SK-N-SH (cell line): ENCODE data around the gene LPAR1.

Source experiments
- CTCF ChIP-seq: fragments of 200-600 bp; sonication (generic); IDR thresholded peaks from 2 replicates; pipeline ENCODE4 v1.6.1; 2017; ENCODE audit warnings: antibody characterized with exemption, mild to moderate bottlenecking, moderate library complexity
- FOSL2 ChIP-seq: IDR thresholded peaks from 2 replicates; pipeline ENCODE4 v1.4.0; 2012; ENCODE audit warnings: low read depth, mild to moderate bottlenecking, moderate library complexity, borderline replicate concordance
- FOXM1 ChIP-seq: IDR thresholded peaks from 2 replicates; pipeline ENCODE4 v1.4.0; 2012; ENCODE audit warnings: low read depth, mild to moderate bottlenecking
- MXI1 ChIP-seq: IDR thresholded peaks from 2 replicates; pipeline ENCODE4 v1.6.1; 2012; ENCODE audit warnings: mild to moderate bottlenecking, low read depth, low read length, improper control_type of control experiment
- SMC3 ChIP-seq: IDR thresholded peaks from 2 replicates; pipeline ENCODE4 v1.6.1; 2012; ENCODE audit warnings: low read depth, low read length, improper control_type of control experiment
- TEAD4 ChIP-seq: IDR thresholded peaks from 2 replicates; pipeline ENCODE4 v1.4.0; 2012; ENCODE audit warnings: mild to moderate bottlenecking, borderline replicate concordance; ENCODE audit not compliant: insufficient read depth
- TF ChIP-seq, protein P1 (sequence below): IDR thresholded peaks from 2 replicates; pipeline ENCODE4; 2012
- TF ChIP-seq, protein P2 (sequence below): fragments of 150-350 bp; IDR thresholded peaks from 2 replicates; pipeline ENCODE4 v1.6.1; 2017; ENCODE audit warnings: antibody characterized with exemption, low read length, low read depth, borderline replicate concordance

GRCh38 chr9:110897943-110898342 lies 140.3 kb downstream of the LPAR1 start:
- TF ChIP-seq MXI1 (no peak), TEAD4 (no peak), CTCF (no peak), SMC3 (no peak), FOSL2 (no peak), FOXM1 (no peak)
- TF ChIP-seq, protein P1, sequence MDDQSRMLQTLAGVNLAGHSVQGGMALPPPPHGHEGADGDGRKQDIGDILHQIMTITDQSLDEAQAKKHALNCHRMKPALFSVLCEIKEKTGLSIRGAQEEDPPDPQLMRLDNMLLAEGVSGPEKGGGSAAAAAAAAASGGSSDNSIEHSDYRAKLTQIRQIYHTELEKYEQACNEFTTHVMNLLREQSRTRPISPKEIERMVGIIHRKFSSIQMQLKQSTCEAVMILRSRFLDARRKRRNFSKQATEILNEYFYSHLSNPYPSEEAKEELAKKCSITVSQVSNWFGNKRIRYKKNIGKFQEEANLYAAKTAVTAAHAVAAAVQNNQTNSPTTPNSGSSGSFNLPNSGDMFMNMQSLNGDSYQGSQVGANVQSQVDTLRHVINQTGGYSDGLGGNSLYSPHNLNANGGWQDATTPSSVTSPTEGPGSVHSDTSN, result no peak
- TF ChIP-seq, protein P2, sequence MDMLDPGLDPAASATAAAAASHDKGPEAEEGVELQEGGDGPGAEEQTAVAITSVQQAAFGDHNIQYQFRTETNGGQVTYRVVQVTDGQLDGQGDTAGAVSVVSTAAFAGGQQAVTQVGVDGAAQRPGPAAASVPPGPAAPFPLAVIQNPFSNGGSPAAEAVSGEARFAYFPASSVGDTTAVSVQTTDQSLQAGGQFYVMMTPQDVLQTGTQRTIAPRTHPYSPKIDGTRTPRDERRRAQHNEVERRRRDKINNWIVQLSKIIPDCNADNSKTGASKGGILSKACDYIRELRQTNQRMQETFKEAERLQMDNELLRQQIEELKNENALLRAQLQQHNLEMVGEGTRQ, result no peak
